Measurements from ENCODE around the gene HES7. TPM values are rescaled to one million over a fixed set of nuclear protein-coding genes. Genes with fewer than 3 reads are reported as not detected.

HES7 gene
- total and polyA plus RNA-seq, 2 donors from 2014 or later, result 0.25 TPM; not detected in 1

- peaks cover 11% of the 10 kb centered on the region for H3K27me3 ChIP-seq (ENCODE audit: control insufficient read depth, insufficient read depth, low read length)
- no peaks in the 10 kb centered on the region for H3K9me3 ChIP-seq (ENCODE audit: control insufficient read depth in 2 of 3, insufficient read depth in 1 of 3, low read length in 3 of 3)
- H3K9ac ChIP-seq (ENCODE audit: low read length in 3 of 3), result no peak overlapping the region
- no peaks in the 10 kb centered on the region for H3K36me3 ChIP-seq (ENCODE audit: control insufficient read depth in 2 of 3, insufficient read depth in 3 of 3, low read length in 3 of 3)
- H3K4me1 ChIP-seq (ENCODE audit: control insufficient read depth in 2 of 3, insufficient read depth in 2 of 3, low read depth in 1 of 3, low read length in 3 of 3), result peaks cover 3 to 26% (median 17%) of the 10 kb centered on the region in 3 donors
- H3K27ac ChIP-seq (ENCODE audit: low read depth in 2 of 2, low read length in 2 of 2), result no peak overlapping the region
- intact Hi-C loops (cut with DNase I), result loop anchor here (10.0 kb wide), 1 partner anchor 57 kb away; no protein-coding TSS in a partner anchor
- H3K4me3 ChIP-seq (ENCODE audit: low read length in 3 of 3), result no peak overlapping the region
- no peak for FAIRE-seq
- no peak for DNase-seq
- no peak for TF ChIP-seq CTCF (IDR thresholded peaks at IDR 0.05; ENCODE audit: borderline replicate concordance, extremely low read depth, insufficient read depth)
Observed at GRCh38 chr17:8128125-8128784, 4.3 kb upstream of the HES7 start.

GRCh38 chr17:8126491-8127066, 2.7 kb upstream of the HES7 start:
- no peak overlapping the region for H3K27ac ChIP-seq (ENCODE audit: low read depth in 2 of 2, low read length in 2 of 2)
- H3K36me3 ChIP-seq (ENCODE audit: control insufficient read depth in 2 of 3, insufficient read depth in 3 of 3, low read length in 3 of 3), result no peaks in the 10 kb centered on the region
- peak overlapping the region; percentile 37 to 65 (median 62) for H3K9ac ChIP-seq (ENCODE audit: low read length in 3 of 3)
- H3K4me1 ChIP-seq (ENCODE audit: control insufficient read depth in 2 of 3, insufficient read depth in 2 of 3, low read depth in 1 of 3, low read length in 3 of 3), result peaks cover 3 to 40% (median 21%) of the 10 kb centered on the region in 3 donors
- TF ChIP-seq CTCF (IDR thresholded peaks at IDR 0.05; ENCODE audit: borderline replicate concordance, extremely low read depth, insufficient read depth), result no peak
- H3K4me3 ChIP-seq (ENCODE audit: low read length in 3 of 3), result peak overlapping the region; percentile 79 to 86 (median 80)
- peak in 4 of 5 donors; percentile 55 to 78 (median 69) for DNase-seq
- H3K27me3 ChIP-seq (ENCODE audit: control insufficient read depth, insufficient read depth, low read length), result peaks cover 18% of the 10 kb centered on the region
- H3K9me3 ChIP-seq (ENCODE audit: control insufficient read depth in 2 of 3, insufficient read depth in 1 of 3, low read length in 3 of 3), result no peaks in the 10 kb centered on the region
- intact Hi-C loops (cut with DNase I), result loop anchor here (10.0 kb wide), 1 partner anchor 58 kb away; no protein-coding TSS in a partner anchor
- no peak for FAIRE-seq

- H3K4me1 ChIP-seq (ENCODE audit: control insufficient read depth in 2 of 3, insufficient read depth in 2 of 3, low read depth in 1 of 3, low read length in 3 of 3), result peaks cover 3 to 42% (median 21%) of the 10 kb centered on the region in 3 donors
- H3K9me3 ChIP-seq (ENCODE audit: control insufficient read depth in 2 of 3, insufficient read depth in 1 of 3, low read length in 3 of 3), result no peaks in the 10 kb centered on the region
- TF ChIP-seq CTCF (IDR thresholded peaks at IDR 0.05; ENCODE audit: borderline replicate concordance, extremely low read depth, insufficient read depth), result no peak
- intact Hi-C loops (cut with DNase I), result loop anchor here (10.0 kb wide), 1 partner anchor 59 kb away; no protein-coding TSS in a partner anchor
- FAIRE-seq, result no peak
- H3K4me3 ChIP-seq (ENCODE audit: low read length in 3 of 3), result peak overlapping the region; percentile 79 to 86 (median 80)
- H3K27me3 ChIP-seq (ENCODE audit: control insufficient read depth, insufficient read depth, low read length), result peaks cover 18% of the 10 kb centered on the region
- no peaks in the 10 kb centered on the region for H3K36me3 ChIP-seq (ENCODE audit: control insufficient read depth in 2 of 3, insufficient read depth in 3 of 3, low read length in 3 of 3)
- H3K27ac ChIP-seq (ENCODE audit: low read depth in 2 of 2, low read length in 2 of 2), result no peak overlapping the region
- peak overlapping the region; percentile 34 to 89 (median 65) for H3K9ac ChIP-seq (ENCODE audit: low read length in 3 of 3)
- peak in 4 of 5 donors; percentile 49 to 84 (median 68) for DNase-seq
Observed at GRCh38 chr17:8125947-8126490, 2.1 kb upstream of the HES7 start.

All from kidney (tissue), 14 donors.